GM12891 (cell line): Measurements from ENCODE around the gene SDHAF3.

Experiments
- POLR2A ChIP-seq: IDR thresholded peaks from 2 replicates; pipeline ENCODE4 v1.6.1; 2011; ENCODE audit warnings: low read depth, low read length, control low read depth
- POLR2AphosphoS5 ChIP-seq: IDR thresholded peaks from 2 replicates; pipeline ENCODE4 v1.6.1; 2011; ENCODE audit warnings: low read depth, low read length, control low read depth
- SPI1 ChIP-seq: IDR thresholded peaks from 2 replicates; pipeline ENCODE4 v1.6.1; 2011; ENCODE audit warnings: low read depth, low read length, control low read depth

GRCh38 chr7:97200018-97200417, 82.5 kb downstream of the SDHAF3 start:
- TF ChIP-seq POLR2A = no peak
- no peak for TF ChIP-seq POLR2AphosphoS5
- no peak for TF ChIP-seq SPI1
